H9 (cell line): ENCODE data around the gene ERGIC3. TPM values are rescaled to one million over a fixed set of nuclear protein-coding genes. Genes with fewer than 3 reads are reported as not detected.

Experiments
- DNase-seq: peaks from one replicate; pipeline ENCODE4 v3.0.0-alpha.2; 2017
- H2AFZ ChIP-seq: one replicate; pipeline ENCODE4 v1.6.1; 2013; ENCODE audit warnings: mild to moderate bottlenecking, low read length, control low read depth, moderate library complexity
- H2AK5ac ChIP-seq: 2 replicates; pipeline ENCODE4 v1.6.1; 2013; ENCODE audit warnings: low read length, control low read depth, mixed read lengths; ENCODE audit not compliant: insufficient read length
- H2BK120ac ChIP-seq: one replicate; pipeline ENCODE4 v1.6.1; 2013; ENCODE audit warnings: low read depth, mild to moderate bottlenecking, low read length, control low read depth, inconsistent platforms; ENCODE audit not compliant: poor library complexity, severe bottlenecking
- H2BK12ac ChIP-seq: 2 replicates; pipeline ENCODE4 v1.6.1; 2013; ENCODE audit warnings: low read length, control low read depth, mixed read lengths, low read depth; ENCODE audit not compliant: insufficient read length
- H2BK15ac ChIP-seq: 2 replicates; pipeline ENCODE4 v1.6.1; 2013; ENCODE audit warnings: low read depth, low read length, control low read depth
- H2BK20ac ChIP-seq: one replicate; pipeline ENCODE4 v1.6.1; 2013; ENCODE audit warnings: low read depth, mild to moderate bottlenecking, low read length, control low read depth, inconsistent platforms; ENCODE audit not compliant: poor library complexity, severe bottlenecking
- H2BK5ac ChIP-seq: 2 replicates; pipeline ENCODE4 v1.6.1; 2013; ENCODE audit warnings: low read length, control low read depth, mixed read lengths; ENCODE audit not compliant: insufficient read length
- H3K14ac ChIP-seq: 2 replicates; pipeline ENCODE4 v1.6.1; 2013; ENCODE audit warnings: low read length, control low read depth; ENCODE audit not compliant: insufficient read depth
- H3K18ac ChIP-seq: 2 replicates; pipeline ENCODE4 v1.6.1; 2013; ENCODE audit warnings: low read depth, mild to moderate bottlenecking, mixed read lengths, low read length, control low read depth; ENCODE audit not compliant: insufficient read length
- H3K23ac ChIP-seq: 2 replicates; pipeline ENCODE4 v1.6.1; 2013; ENCODE audit warnings: low read length, control low read depth, mixed read lengths, low read depth; ENCODE audit not compliant: insufficient read length
- H3K23me2 ChIP-seq: 2 replicates; pipeline ENCODE4 v1.6.1; 2013; ENCODE audit warnings: low read depth, mild to moderate bottlenecking, mixed read lengths, low read length, control low read depth; ENCODE audit not compliant: insufficient read length, poor library complexity, severe bottlenecking
- H3K27ac ChIP-seq: 2 replicates; pipeline ENCODE4 v1.5.1; 2013; ENCODE audit warnings: low read length, control low read depth, mixed read lengths, low read depth; ENCODE audit not compliant: insufficient read length
- H3K27me3 ChIP-seq: 2 replicates; pipeline ENCODE4 v1.6.1; 2013; ENCODE audit warnings: low read length, control low read depth, inconsistent platforms; ENCODE audit not compliant: insufficient read depth
- H3K4ac ChIP-seq: 2 replicates; pipeline ENCODE4 v1.6.1; 2013; ENCODE audit warnings: low read depth, mild to moderate bottlenecking, control low read depth, inconsistent platforms, low read length, moderate library complexity
- H3K4me1 ChIP-seq: 2 replicates; pipeline ENCODE4 v1.6.1; 2013; ENCODE audit warnings: low read length, control low read depth, inconsistent platforms; ENCODE audit not compliant: insufficient read depth
- H3K4me2 ChIP-seq: 2 replicates; pipeline ENCODE4 v1.6.1; 2013; ENCODE audit warnings: low read length, control low read depth, mixed read lengths; ENCODE audit not compliant: insufficient read length, insufficient read depth
- H3K56ac ChIP-seq: 2 replicates; pipeline ENCODE4 v1.6.1; 2013; ENCODE audit warnings: low read depth, mild to moderate bottlenecking, mixed read lengths, low read length, control low read depth; ENCODE audit not compliant: insufficient read length
- H3K79me1 ChIP-seq: 2 replicates; pipeline ENCODE4 v1.6.1; 2013; ENCODE audit warnings: low read depth, mild to moderate bottlenecking, moderate library complexity, low read length, control low read depth, inconsistent platforms; ENCODE audit not compliant: insufficient read depth, poor library complexity, severe bottlenecking
- H3K79me2 ChIP-seq: 2 replicates; pipeline ENCODE4 v1.6.1; 2013; ENCODE audit warnings: low read length, control low read depth, inconsistent platforms; ENCODE audit not compliant: insufficient read depth
- H3K9ac ChIP-seq: 2 replicates; pipeline ENCODE4 v1.6.1; 2013; ENCODE audit warnings: low read length, control low read depth, mixed read lengths; ENCODE audit not compliant: insufficient read length; ENCODE audit errors: extremely low read depth
- H3K9me3 ChIP-seq: one replicate; pipeline ENCODE4 v1.6.1; 2013; ENCODE audit warnings: low read depth, low read length, inconsistent platforms; ENCODE audit not compliant: control insufficient read depth
- H3T11ph ChIP-seq: one replicate; pipeline ENCODE4 v1.6.1; 2013; ENCODE audit warnings: mild to moderate bottlenecking, low read length, control low read depth, inconsistent platforms
- H4K20me1 ChIP-seq: one replicate; pipeline ENCODE4 v1.6.1; 2013; ENCODE audit not compliant: control insufficient read depth, insufficient read length, insufficient read depth
- H4K5ac ChIP-seq: 2 replicates; pipeline ENCODE4 v1.6.1; 2013; ENCODE audit warnings: low read depth, mild to moderate bottlenecking, mixed read lengths, low read length, control low read depth; ENCODE audit not compliant: insufficient read length
- H4K8ac ChIP-seq: replicated peaks from 2 replicates; pipeline ENCODE4 v1.6.1; 2013; ENCODE audit warnings: low read length, control low read depth, mixed read lengths, low read depth; ENCODE audit not compliant: insufficient read length
- H4K91ac ChIP-seq: 2 replicates; pipeline ENCODE4 v1.6.1; 2013; ENCODE audit warnings: low read depth, mild to moderate bottlenecking, moderate library complexity, mixed read lengths, low read length, control low read depth; ENCODE audit not compliant: insufficient read length
- H3K27ac Mint-ChIP-seq, 3 experiments: 2 replicates in 2 of 3; 3 replicates in 1 of 3; pipeline ENCODE4 v1.8.0; 2020 to 2021; ENCODE audit warnings: mixed read lengths in 3 of 3, mild to moderate bottlenecking in 1 of 3, moderate library complexity in 1 of 3
- H3K27me3 Mint-ChIP-seq: 2 replicates; pipeline ENCODE4 v1.8.0; 2021; ENCODE audit warnings: low read depth, mild to moderate bottlenecking, moderate library complexity, mixed read lengths
- H3K36me3 Mint-ChIP-seq, 3 experiments: 2 replicates in 2 of 3; 3 replicates in 1 of 3; pipeline ENCODE4 v1.8.0; 2020 to 2021; ENCODE audit warnings: low read depth in 3 of 3, mixed read lengths in 3 of 3; ENCODE audit not compliant: insufficient read depth in 1 of 3
- H3K4me1 Mint-ChIP-seq, 2 experiments: 2 replicates each; pipeline ENCODE4 v1.8.0; 2020; ENCODE audit warnings: mixed read lengths in 2 of 2
- H3K4me3 Mint-ChIP-seq, 2 experiments: 2 replicates in 1 of 2; 3 replicates in 1 of 2; pipeline ENCODE4 v1.8.0; 2020 to 2021; ENCODE audit warnings: mild to moderate bottlenecking in 2 of 2, mixed read lengths in 2 of 2, moderate library complexity in 1 of 2
- H3K9me3 Mint-ChIP-seq, 2 experiments: 2 replicates in 1 of 2; 3 replicates in 1 of 2; pipeline ENCODE4 v1.8.0; 2020; ENCODE audit warnings: mild to moderate bottlenecking in 2 of 2, mixed read lengths in 2 of 2, moderate library complexity in 1 of 2
- WGBS: extraction: QIAGEN DNeasy Blood & Tissue Kit; methylation state at CpG from one replicate; pipeline ENCODE4 v1.1.7; 2013; ENCODE audit warnings: missing lambda C conversion rate, low lambda C conversion rate, mixed read lengths; ENCODE audit not compliant: insufficient read length; ENCODE audit errors: extremely low coverage; 5-methylcytosine and 5-hydroxymethylcytosine counted together
- total RNA-seq: library from RNA; stranded (reverse); gene quantifications from 2 replicates; pipeline ENCODE4 v1.2.1, GENCODE V29; 2021
- TF ChIP-seq, protein P1 (sequence below): fragments of 200-600 bp; sonication (generic); conservative IDR thresholded peaks from 3 replicates; pipeline ENCODE4 v1.8.0; 2021; ENCODE audit warnings: antibody characterized with exemption, mild to moderate bottlenecking

Gene ERGIC3
- total RNA-seq, 1 experiment from 2014 or later: 188 TPM

DNA sequence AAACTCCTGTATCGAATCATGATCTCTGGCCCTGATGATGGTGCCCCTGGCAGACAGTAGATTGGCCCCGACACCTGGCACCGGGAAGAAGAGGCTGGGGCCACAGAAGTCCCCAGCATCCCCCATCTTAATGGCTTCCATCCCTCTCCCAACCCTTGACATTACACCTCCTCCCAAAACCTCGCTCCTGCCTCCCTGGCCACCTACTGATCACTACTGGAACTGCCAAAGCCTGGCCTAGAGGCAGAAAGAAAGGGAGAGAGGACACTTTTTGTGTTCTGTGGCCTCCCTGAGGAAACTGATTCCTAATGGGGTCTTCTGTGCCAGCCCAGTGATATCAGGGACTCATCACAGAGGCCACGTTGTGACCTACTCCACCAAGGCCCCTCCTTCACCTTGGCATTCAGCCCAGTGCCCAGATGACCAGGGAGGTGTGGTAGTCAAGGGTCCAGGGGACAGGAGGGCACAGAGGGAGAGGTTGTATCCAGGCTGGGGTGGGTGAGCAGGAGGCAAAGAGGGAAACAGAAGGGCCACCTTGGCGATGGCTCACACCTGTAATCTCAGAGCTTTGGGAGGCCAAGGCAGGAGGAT is 18.5 kb upstream of the ERGIC3 start:
- Histone ChIP-seq H3K27me3 (no peaks in the 10 kb centered on the region), H4K5ac (peak overlapping the region; percentile 54), H3K9me3 (no peaks in the 10 kb centered on the region), H3K79me1 (no peaks in the 10 kb centered on the region), H3K23me2 (no peaks in the 10 kb centered on the region), H3K27ac (no peak overlapping the region), H2AFZ (no peak overlapping the region), H2BK20ac (no peak overlapping the region), H3K4ac (no peak overlapping the region), H2BK15ac (no peak overlapping the region), H4K8ac (no peak overlapping the region), H2BK5ac (no peak overlapping the region), H3K4me1 (no peaks in the 10 kb centered on the region), H3K79me2 (no peaks in the 10 kb centered on the region), H3K14ac (no peak overlapping the region), H4K91ac (no peak overlapping the region), H3T11ph (no peak overlapping the region), H3K23ac (no peak overlapping the region), H3K56ac (no peak overlapping the region), H4K20me1 (no peaks in the 10 kb centered on the region), H3K18ac (no peak overlapping the region), H3K9ac (no peak overlapping the region), H2AK5ac (no peak overlapping the region), H3K4me2 (no peak overlapping the region), H2BK12ac (no peak overlapping the region), H2BK120ac (no peak overlapping the region)
- H3K36me3 Mint-ChIP-seq: no peaks in the 10 kb centered on the region; a peak in 1 of 7 replicates
- H3K9me3 Mint-ChIP-seq: peaks cover 7 to 12% of the 10 kb centered on the region in 2 experiments; a peak in 4 of 5 replicates
- TF ChIP-seq, protein P1, sequence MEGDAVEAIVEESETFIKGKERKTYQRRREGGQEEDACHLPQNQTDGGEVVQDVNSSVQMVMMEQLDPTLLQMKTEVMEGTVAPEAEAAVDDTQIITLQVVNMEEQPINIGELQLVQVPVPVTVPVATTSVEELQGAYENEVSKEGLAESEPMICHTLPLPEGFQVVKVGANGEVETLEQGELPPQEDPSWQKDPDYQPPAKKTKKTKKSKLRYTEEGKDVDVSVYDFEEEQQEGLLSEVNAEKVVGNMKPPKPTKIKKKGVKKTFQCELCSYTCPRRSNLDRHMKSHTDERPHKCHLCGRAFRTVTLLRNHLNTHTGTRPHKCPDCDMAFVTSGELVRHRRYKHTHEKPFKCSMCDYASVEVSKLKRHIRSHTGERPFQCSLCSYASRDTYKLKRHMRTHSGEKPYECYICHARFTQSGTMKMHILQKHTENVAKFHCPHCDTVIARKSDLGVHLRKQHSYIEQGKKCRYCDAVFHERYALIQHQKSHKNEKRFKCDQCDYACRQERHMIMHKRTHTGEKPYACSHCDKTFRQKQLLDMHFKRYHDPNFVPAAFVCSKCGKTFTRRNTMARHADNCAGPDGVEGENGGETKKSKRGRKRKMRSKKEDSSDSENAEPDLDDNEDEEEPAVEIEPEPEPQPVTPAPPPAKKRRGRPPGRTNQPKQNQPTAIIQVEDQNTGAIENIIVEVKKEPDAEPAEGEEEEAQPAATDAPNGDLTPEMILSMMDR: peak; percentile 70
- peak; percentile 69 for DNase-seq
- H3K4me1 Mint-ChIP-seq: 0 out of 4 replicates have a peak, but pooled peaks cover 3 to 4% of the 10 kb centered on the region in 2 experiments
- no peak overlapping the region for H3K4me3 Mint-ChIP-seq
- no peak overlapping the region; a peak in 2 of 7 replicates for H3K27ac Mint-ChIP-seq
- H3K27me3 Mint-ChIP-seq: peaks cover 2% of the 10 kb centered on the region
- no CpG with 5 or more reads among the region's 6 CpGs for WGBS
